Thymus (tissue), 11 donors: Measurements from ENCODE around the gene TMTC4. TPM values are rescaled to one million over a fixed set of nuclear protein-coding genes. Genes with fewer than 3 reads are reported as not detected.
A peak's percentile ranks its signal among the peaks of the same experiment; 100 is the strongest.
"Not testable (repeated sequence)": the region's sequence is repeated elsewhere in the genome, so short reads cannot be mapped to it uniquely, and the experiment has no call there.

ENCODE experiments used
- DNase-seq, 9 donors: peaks; one replicate each; pipeline ENCODE4 v3.0.0-alpha.2; 2013; ENCODE audit warnings: low spot score in 9 of 9, low read depth in 6 of 9, missing footprints in 1 of 9
- H3K27ac ChIP-seq, 2 donors: one replicate each; pipeline ENCODE4 v1.5.1; 2013; ENCODE audit warnings: control low read depth in 1 of 2, low read depth in 1 of 2, low read length in 1 of 2, mild to moderate bottlenecking in 1 of 2, moderate library complexity in 1 of 2
- H3K27me3 ChIP-seq, 2 donors: one replicate each; pipeline ENCODE4 v1.5.1; 2013; ENCODE audit warnings: low read length in 1 of 2; ENCODE audit not compliant: control insufficient read depth in 2 of 2, insufficient read depth in 1 of 2
- H3K36me3 ChIP-seq, 2 donors: one replicate each; pipeline ENCODE4 v1.5.1; 2013; ENCODE audit warnings: low read length in 1 of 2, mild to moderate bottlenecking in 1 of 2, moderate library complexity in 1 of 2; ENCODE audit not compliant: control insufficient read depth in 2 of 2, insufficient read depth in 2 of 2
- H3K4me1 ChIP-seq, 2 donors: one replicate each; pipeline ENCODE4 v1.5.1; 2013; ENCODE audit warnings: low read length in 2 of 2; ENCODE audit not compliant: control insufficient read depth in 2 of 2, insufficient read depth in 2 of 2
- H3K4me3 ChIP-seq, 2 donors: one replicate each; pipeline ENCODE4 v1.5.1; 2013; ENCODE audit warnings: low read length in 2 of 2, control low read depth in 1 of 2, mild to moderate bottlenecking in 1 of 2
- H3K9me3 ChIP-seq, 2 donors: one replicate each; pipeline ENCODE4 v1.5.1; 2013; ENCODE audit warnings: low read length in 1 of 2, mild to moderate bottlenecking in 1 of 2; ENCODE audit not compliant: control insufficient read depth in 2 of 2, insufficient read depth in 1 of 2
- WGBS: extraction: QIAGEN DNeasy Blood & Tissue Kit; methylation state at CpG from one replicate; pipeline ENCODE4 v1.1.7; 2013; 5-methylcytosine and 5-hydroxymethylcytosine counted together
- polyA plus RNA-seq: library from polyadenylated mRNA; stranded (reverse); fragments of 200-250 nt; gene quantifications from one replicate; pipeline ENCODE4 v1.2.3, GENCODE V29; 2013
- total RNA-seq: library from RNA; stranded (reverse); fragments of 120-200 nt; gene quantifications from one replicate; pipeline ENCODE4 v1.2.4, GENCODE V29; 2013
- donor health status: healthy.

TMTC4 gene
- total and polyA plus RNA-seq, 2 donors: 8.8 to 11.7 TPM

GRCh38 chr13:100619940-100620339 lies 54.7 kb downstream of the TMTC4 start:
- peak in 1 of 9 donors; percentile 6 for DNase-seq
- no peak overlapping the region for H3K27ac ChIP-seq
- peaks cover 0 to 3% of the 10 kb centered on the region in 2 donors for H3K9me3 ChIP-seq
- no peak overlapping the region for H3K4me3 ChIP-seq
- 86% methylated on average over 2 of the region's 2 CpGs for WGBS
- no peaks in the 10 kb centered on the region for H3K27me3 ChIP-seq
- peaks cover 3 to 16% of the 10 kb centered on the region in 2 donors for H3K36me3 ChIP-seq
- H3K4me1 ChIP-seq: no peaks in the 10 kb centered on the region

GRCh38 chr13:100618897-100619296 lies 55.7 kb downstream of the TMTC4 start:
- H3K27me3 ChIP-seq, H3K27ac ChIP-seq, H3K9me3 ChIP-seq, H3K4me3 ChIP-seq, H3K4me1 ChIP-seq, DNase-seq: not testable (repeated sequence)
- 96% methylated on average over 22 of the region's 24 CpGs for WGBS
- peaks cover 3 to 12% of the 10 kb centered on the region in 2 donors for H3K36me3 ChIP-seq

- Histone ChIP-seq H3K27ac (no peak overlapping the region), H3K4me1 (no peaks in the 10 kb centered on the region), H3K36me3 (peaks cover 4 to 23% of the 10 kb centered on the region in 2 donors), H3K4me3 (no peak overlapping the region), H3K27me3 (no peaks in the 10 kb centered on the region), H3K9me3 (peaks cover 1 to 3% of the 10 kb centered on the region in 2 donors)
- DNase-seq: no peak
- 97% methylated on average over 5 of the region's 5 CpGs for WGBS
These were observed 61.6 kb downstream of the TMTC4 start for GRCh38 chr13:100613031-100613430.

- Histone ChIP-seq H3K4me1 (no peaks in the 10 kb centered on the region), H3K36me3 (peaks cover 4 to 24% of the 10 kb centered on the region in 2 donors), H3K9me3 (peaks cover 0 to 1% of the 10 kb centered on the region in 2 donors), H3K27ac (no peak overlapping the region), H3K4me3 (no peak overlapping the region), H3K27me3 (no peaks in the 10 kb centered on the region)
- WGBS: 78% methylated on average over 9 of the region's 9 CpGs
- no peak for DNase-seq
These were observed 62.7 kb downstream of the TMTC4 start for GRCh38 chr13:100611678-100612492.

- DNase-seq: no peak
- WGBS: 43% methylated on average over 6 of the region's 6 CpGs
- Histone ChIP-seq H3K9me3 (peaks cover 0 to 1% of the 10 kb centered on the region in 2 donors), H3K4me1 (peaks cover 0 to 2% of the 10 kb centered on the region in 2 donors), H3K27ac (no peak overlapping the region), H3K4me3 (no peak overlapping the region), H3K36me3 (peaks cover 4 to 27% of the 10 kb centered on the region in 2 donors), H3K27me3 (no peaks in the 10 kb centered on the region)
These were observed 63.9 kb downstream of the TMTC4 start for GRCh38 chr13:100610391-100611347.

GRCh38 chr13:100608906-100609305 lies 65.7 kb downstream of the TMTC4 start:
- H3K4me1 ChIP-seq: peaks cover 0 to 2% of the 10 kb centered on the region in 2 donors
- H3K4me3 ChIP-seq: no peak overlapping the region
- no peak overlapping the region for H3K27ac ChIP-seq
- H3K36me3 ChIP-seq: peaks cover 4 to 27% of the 10 kb centered on the region in 2 donors
- 90% methylated on average over 6 of the region's 6 CpGs for WGBS
- H3K27me3 ChIP-seq: no peaks in the 10 kb centered on the region
- peaks cover 0 to 1% of the 10 kb centered on the region in 2 donors for H3K9me3 ChIP-seq
- no peak for DNase-seq

GRCh38 chr13:100608489-100608888 lies 66.1 kb downstream of the TMTC4 start:
- 98% methylated on average over 3 of the region's 3 CpGs for WGBS

GRCh38 chr13:100604918-100605710 lies 69.5 kb downstream of the TMTC4 start:
- peaks cover 0 to 2% of the 10 kb centered on the region in 2 donors for H3K4me1 ChIP-seq
- H3K36me3 ChIP-seq: peaks cover 0 to 11% of the 10 kb centered on the region in 2 donors
- no peak for DNase-seq
- H3K27ac ChIP-seq: no peak overlapping the region
- H3K9me3 ChIP-seq: peaks cover 0 to 1% of the 10 kb centered on the region in 2 donors
- no peak overlapping the region for H3K4me3 ChIP-seq
- WGBS: 95% methylated on average over 5 of the region's 5 CpGs
- H3K27me3 ChIP-seq: no peaks in the 10 kb centered on the region

More at GRCh38 chr13:100608489-100608888, 66.1 kb downstream of the TMTC4 start:
- Histone ChIP-seq H3K4me1 (peaks cover 0 to 2% of the 10 kb centered on the region in 2 donors), H3K9me3 (peaks cover 0 to 1% of the 10 kb centered on the region in 2 donors), H3K36me3 (peaks cover 4 to 27% of the 10 kb centered on the region in 2 donors), H3K27me3 (no peaks in the 10 kb centered on the region), H3K4me3 (no peak overlapping the region), H3K27ac (no peak overlapping the region)
- DNase-seq: no peak
